Measurements from ENCODE around the gene ZIC3. TPM values are rescaled to one million over a fixed set of nuclear protein-coding genes. Genes with fewer than 3 reads are reported as not detected.

ZIC3 gene
- not detected in 2 replicates for total RNA-seq

GRCh38 chrX:137565921-137566745 is at the start of gene ZIC3:
ZIC3 (plus strand) TSS chrX:137566127; CDS start chrX:137566692, 565 bp downstream.

